ENCODE data around the gene SRRM3. TPM values are rescaled to one million over a fixed set of nuclear protein-coding genes. Genes with fewer than 3 reads are reported as not detected.

The SRRM3 gene, protein sequence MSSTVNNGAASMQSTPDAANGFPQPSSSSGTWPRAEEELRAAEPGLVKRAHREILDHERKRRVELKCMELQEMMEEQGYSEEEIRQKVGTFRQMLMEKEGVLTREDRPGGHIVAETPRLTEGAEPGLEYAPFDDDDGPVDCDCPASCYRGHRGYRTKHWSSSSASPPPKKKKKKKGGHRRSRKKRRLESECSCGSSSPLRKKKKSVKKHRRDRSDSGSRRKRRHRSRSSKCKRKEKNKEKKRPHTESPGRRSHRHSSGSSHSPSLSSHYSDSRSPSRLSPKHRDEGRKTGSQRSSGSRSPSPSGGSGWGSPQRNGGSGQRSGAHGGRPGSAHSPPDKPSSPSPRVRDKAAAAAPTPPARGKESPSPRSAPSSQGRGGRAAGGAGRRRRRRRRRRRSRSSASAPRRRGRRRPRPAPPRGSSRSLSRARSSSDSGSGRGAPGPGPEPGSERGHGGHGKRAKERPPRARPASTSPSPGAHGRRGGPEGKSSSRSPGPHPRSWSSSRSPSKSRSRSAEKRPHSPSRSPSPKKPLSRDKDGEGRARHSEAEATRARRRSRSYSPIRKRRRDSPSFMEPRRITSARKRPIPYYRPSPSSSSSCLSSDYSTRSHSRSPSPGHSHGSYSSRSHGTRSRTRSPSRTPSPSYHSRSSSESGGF
- 0.32 and 1.6 TPM in 2 replicates for total RNA-seq (2011; cell fraction: chromatin; rRNA removed; ENCODE audit: low replicate concordance)
- total RNA-seq (2011; cell fraction: nucleolus; rRNA removed): 0.39 and 2.3 TPM in 2 replicates
- total RNA-seq (2011; cell fraction: nucleoplasm; rRNA removed): 0.84 and 0.88 TPM in 2 replicates
- total RNA-seq (2014; rRNA removed) (0.45 and 0.59 TPM in 2 replicates), total RNA-seq (2014; rRNA removed; fragmentation: Illumina TruSeq; extraction: Trizol) (0.16 and 0.18 TPM in 2 replicates), total RNA-seq (2015; rRNA removed; fragmentation: Illumina TruSeq; extraction: Trizol) (0.08 TPM in 1 of 2 replicates, not detected in the other), total RNA-seq (2021) (0.47 and 0.91 TPM in 2 replicates), polyA plus RNA-seq (2011; rRNA removed) (0.55 and 0.74 TPM in 2 replicates), polyA plus RNA-seq (2014; fragmentation: Illumina TruSeq; extraction: Trizol) (0.30 and 0.37 TPM in 2 replicates), polyA plus RNA-seq (2014; fragmentation: Nextera tagmentation; extraction: Ambion mirVana) (under 1 TPM in 1 of 2 experiments, not detected in 1; 0.04 TPM), polyA plus RNA-seq (2014; rRNA removed) (0.43 and 0.46 TPM in 2 replicates), polyA minus RNA-seq (2011; rRNA and poly(A)+ RNA removed) (0.30 and 0.70 TPM in 2 replicates), Bru-seq, nascent RNA (percentile 15 among the genes with signal in this experiment), BruChase-seq, experiment 1, labeled RNA remaining after a 2-hour chase (percentile 3 among the genes with signal in this experiment), BruChase-seq, experiment 2, labeled RNA remaining after a 6-hour chase (percentile 3 among the genes with signal in this experiment)
- polyA plus RNA-seq (2011; cell fraction: cytosol; rRNA removed): 1.0 and 2.3 TPM in 2 replicates
- polyA plus RNA-seq (2011; cell fraction: nucleus; rRNA removed): 0.60 and 0.94 TPM in 2 replicates
- 0.42 and 0.48 TPM in 2 replicates for polyA plus RNA-seq (2012)
- polyA minus RNA-seq (2011; cell fraction: cytosol; rRNA and poly(A)+ RNA removed): 0.48 and 1.0 TPM in 2 replicates
- 0.44 and 0.54 TPM in 2 replicates for polyA minus RNA-seq (2011; cell fraction: nucleus; rRNA and poly(A)+ RNA removed)
- long read RNA-seq, experiment 1, partial matches to known transcripts: 3 of 5 reads
- long read RNA-seq, experiment 1, other reads (novel, unspliced or antisense): 2 of 5 reads
- long read RNA-seq, experiment 2: 0 reads
- long read RNA-seq, experiment 3, partial matches to known transcripts: 0 of 2 reads
- long read RNA-seq, experiment 3, other reads (novel, unspliced or antisense): 1 of 2 reads

DNA sequence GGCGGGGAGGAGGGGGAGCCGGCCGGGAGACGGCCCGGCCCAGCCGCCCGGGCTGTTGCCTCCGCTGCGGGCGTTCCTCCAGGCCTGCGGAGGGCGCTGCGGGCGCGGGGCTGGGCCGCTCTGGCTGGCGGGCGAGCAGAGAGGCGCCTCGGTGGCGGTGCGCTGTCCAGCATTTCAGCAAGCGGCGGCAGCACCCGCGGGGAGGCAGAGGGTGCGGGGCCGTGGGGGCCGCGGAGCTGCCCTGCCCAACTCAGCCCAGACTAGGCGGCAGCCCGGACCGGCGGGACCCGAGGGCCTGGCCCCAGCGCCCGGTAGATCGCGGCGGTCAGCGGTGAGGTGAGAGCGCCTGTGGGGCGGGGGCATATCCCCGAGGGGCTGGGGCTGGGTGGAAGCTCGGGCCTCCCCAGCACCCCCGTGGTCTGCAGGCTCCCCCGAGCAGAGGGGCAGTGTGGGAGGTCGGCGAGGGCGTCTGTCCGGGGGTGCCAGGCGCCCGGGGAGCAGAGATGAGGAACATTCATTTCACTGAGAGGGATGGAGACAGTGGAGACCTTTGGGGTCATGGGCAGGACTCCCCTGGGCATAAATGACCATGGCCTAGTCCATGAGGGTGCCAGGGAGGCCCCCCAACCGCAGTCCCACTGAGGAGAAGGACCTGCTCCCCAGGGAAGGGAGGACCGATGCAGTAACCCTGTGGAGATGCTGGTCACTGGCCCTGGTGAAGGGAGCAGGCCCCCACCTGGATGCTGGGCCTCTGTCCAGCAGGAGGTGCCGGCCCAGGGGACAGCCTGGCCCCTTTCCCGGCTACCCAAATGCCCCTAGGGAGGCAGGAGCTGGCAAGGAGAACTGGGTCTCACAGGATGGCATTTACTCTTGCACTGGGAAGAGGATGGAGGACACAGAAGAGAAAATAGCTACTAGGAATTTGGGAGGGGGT is at the start of gene SRRM3:
Gene SRRM3, plus strand, starts transcription at position 165 of the 934 bp plus-strand sequence. CDS start 33,171 bp downstream, outside the sequence.
- no peaks in the 10 kb centered on the region for H3K36me3 ChIP-seq (ENCODE audit: control insufficient read depth, insufficient read depth, low read length)
- ChIA-PET CTCF (ENCODE audit: low intra/inter-chr PET ratio) (no interaction called here), POLR2A (interaction anchor here (0.7 to 1.4 kb wide), 2 partner anchors 31 to 116 kb away, joined by 3 to 4 read pairs; no protein-coding TSS in a partner anchor)
- no peaks in the 10 kb centered on the region for H3K9me1 ChIP-seq (ENCODE audit: control insufficient read depth, insufficient read depth, low read length)
- peak; percentile 85 to 92 (median 90) for DNase-seq (ENCODE audit: extremely low read depth in 1 of 4, low spot score in 3 of 4)
- no peak within 1 kb of the TSS for H3K4me3 ChIP-seq
- no TSS peak for BruUV-seq (replicated peaks)
- peak; percentile 72 for FAIRE-seq
- peak within 1 kb of the TSS; percentile 49 for H3K4me2 ChIP-seq (ENCODE audit: insufficient read depth, low read length)
- peak within 1 kb of the TSS in 1 of 2 experiments; percentile 9; a peak in 2 of 4 replicates for H3K9ac ChIP-seq (ENCODE audit: insufficient read depth in 1 of 2, low read depth in 2 of 2, low read length in 2 of 2)
- peak; percentile 96 for ATAC-seq
- peaks cover 0 to 11% of the 10 kb centered on the region in 2 experiments; a peak in 2 of 5 replicates for H3K4me1 ChIP-seq (replicated peaks in 1 of 2; ENCODE audit: control insufficient read depth in 2 of 2, insufficient read depth in 2 of 2, low read length in 2 of 2)
- no peaks in the 10 kb centered on the region for H3K79me2 ChIP-seq (ENCODE audit: control insufficient read depth, insufficient read depth, low read length)
- intact Hi-C loops (cut with micrococcal nuclease) (no loop called here), in situ Hi-C loops (cut with MboI) (no loop called here)
- H3K9me3 ChIP-seq (replicated peaks; ENCODE audit: control insufficient read depth, insufficient read depth, low read depth, low read length): no peaks in the 10 kb centered on the region
- peaks cover 6% of the 10 kb centered on the region; the same call in 1 of the 2 replicates for H4K20me1 ChIP-seq (replicated peaks; ENCODE audit: control insufficient read depth, insufficient read depth, low read length)
- peaks cover 17 to 42% of the 10 kb centered on the region in 2 experiments; a peak in 4 of 5 replicates for H3K27me3 ChIP-seq (ENCODE audit: control insufficient read depth in 2 of 2, insufficient read depth in 2 of 2, low read length in 2 of 2)
- 3% methylated on average over 29 of the region's 57 CpGs for WGBS (ENCODE audit: insufficient coverage, low coverage, missing lambda C conversion rate)
- peak within 1 kb of the TSS; percentile 76 for H2AFZ ChIP-seq (ENCODE audit: low read depth, low read length)
- no peak within 1 kb of the TSS for H3K27ac ChIP-seq (ENCODE audit: extremely low read depth, low read depth, low read length)
- TF ChIP-seq CBX1 (IDR thresholded peaks at IDR 0.05; ENCODE audit: low read depth) (peak; percentile 79), ZNF12 (CRISPR knock-in tag; IDR thresholded peaks at IDR 0.05) (peak; percentile 68; the same call in 1 of the 2 replicates), TAF7 (tag; IDR thresholded peaks at IDR 0.05) (no peak), STAT5A (IDR thresholded peaks at IDR 0.05; ENCODE audit: borderline replicate concordance, low read length) (peak; percentile 30; the same call in 1 of the 2 replicates), SMAD1 (IDR thresholded peaks at IDR 0.05; ENCODE audit: low read depth, low read length, partially characterized antibody) (no peak), JUND (IDR thresholded peaks at IDR 0.05; ENCODE audit: borderline replicate concordance, low read depth, low read length) (peak; percentile 61), JUND (tag; IDR thresholded peaks at IDR 0.05; ENCODE audit: borderline replicate concordance, low read depth, low read length) (no peak; the same call in 2 of the 3 replicates), NONO (IDR thresholded peaks at IDR 0.05; ENCODE audit: low read depth in 2 of 2, low read length in 1 of 2) (peak in 1 of 2 experiments; percentile 93; a peak in 2 of 4 replicates), ZNF23 (CRISPR knock-in tag; IDR thresholded peaks at IDR 0.05) (no peak)
- TF ChIP-seq, protein P1, sequence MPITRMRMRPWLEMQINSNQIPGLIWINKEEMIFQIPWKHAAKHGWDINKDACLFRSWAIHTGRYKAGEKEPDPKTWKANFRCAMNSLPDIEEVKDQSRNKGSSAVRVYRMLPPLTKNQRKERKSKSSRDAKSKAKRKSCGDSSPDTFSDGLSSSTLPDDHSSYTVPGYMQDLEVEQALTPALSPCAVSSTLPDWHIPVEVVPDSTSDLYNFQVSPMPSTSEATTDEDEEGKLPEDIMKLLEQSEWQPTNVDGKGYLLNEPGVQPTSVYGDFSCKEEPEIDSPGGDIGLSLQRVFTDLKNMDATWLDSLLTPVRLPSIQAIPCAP (CRISPR knock-in tag; IDR thresholded peaks at IDR 0.05; ENCODE audit: borderline replicate concordance): no peak
- TF ChIP-seq, protein P2, sequence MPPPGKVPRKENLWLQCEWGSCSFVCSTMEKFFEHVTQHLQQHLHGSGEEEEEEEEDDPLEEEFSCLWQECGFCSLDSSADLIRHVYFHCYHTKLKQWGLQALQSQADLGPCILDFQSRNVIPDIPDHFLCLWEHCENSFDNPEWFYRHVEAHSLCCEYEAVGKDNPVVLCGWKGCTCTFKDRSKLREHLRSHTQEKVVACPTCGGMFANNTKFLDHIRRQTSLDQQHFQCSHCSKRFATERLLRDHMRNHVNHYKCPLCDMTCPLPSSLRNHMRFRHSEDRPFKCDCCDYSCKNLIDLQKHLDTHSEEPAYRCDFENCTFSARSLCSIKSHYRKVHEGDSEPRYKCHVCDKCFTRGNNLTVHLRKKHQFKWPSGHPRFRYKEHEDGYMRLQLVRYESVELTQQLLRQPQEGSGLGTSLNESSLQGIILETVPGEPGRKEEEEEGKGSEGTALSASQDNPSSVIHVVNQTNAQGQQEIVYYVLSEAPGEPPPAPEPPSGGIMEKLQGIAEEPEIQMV (tag; conservative IDR thresholded peaks at IDR 0.05; ENCODE audit: low read depth): no peak

Measured in K562 (cell line).